GM23338 (cell line): ENCODE data around the gene TMEM33. TPM values are rescaled to one million over a fixed set of nuclear protein-coding genes. Genes with fewer than 3 reads are reported as not detected.

ENCODE experiments used
- ATAC-seq: fragments of 200-7000 bp; cut with Tn5 transposase; 3 replicates; pipeline ENCODE4 v1.9.1; 2020
- DNase-seq: peaks from one replicate; pipeline ENCODE4 v3.0.0-alpha.2; 2015; ENCODE audit warnings: low spot score
- H2AFZ ChIP-seq: fragments of 200-600 bp; sonication (generic); 2 replicates; pipeline ENCODE4 v1.8.0; 2016; ENCODE audit warnings: antibody characterized with exemption, mild to moderate bottlenecking, moderate library complexity
- H3F3A ChIP-seq: fragments of 200-600 bp; sonication (generic); replicated peaks from 2 replicates; pipeline ENCODE4 v1.8.0; 2017; ENCODE audit warnings: antibody characterized with exemption, mixed run types, low read depth
- H3K27ac ChIP-seq: fragments of 200-600 bp; sonication (generic); 2 replicates; pipeline ENCODE4 v1.6.1; 2016; ENCODE audit warnings: low read depth
- H3K27me3 ChIP-seq: fragments of 200-600 bp; sonication (generic); 2 replicates; pipeline ENCODE4 v1.8.0; 2016; ENCODE audit warnings: mild to moderate bottlenecking, mixed run types, moderate library complexity; ENCODE audit not compliant: insufficient read depth
- H3K36me3 ChIP-seq: fragments of 200-600 bp; sonication (generic); 2 replicates; pipeline ENCODE4 v1.8.0; 2016; ENCODE audit warnings: mild to moderate bottlenecking; ENCODE audit not compliant: insufficient read depth
- H3K4me1 ChIP-seq: fragments of 200-600 bp; sonication (generic); 2 replicates; pipeline ENCODE4 v1.8.0; 2016; ENCODE audit warnings: mild to moderate bottlenecking, moderate library complexity; ENCODE audit not compliant: insufficient read depth
- H3K4me2 ChIP-seq: fragments of 200-600 bp; sonication (generic); 2 replicates; pipeline ENCODE4 v1.7.1; 2017; ENCODE audit warnings: mixed run types
- H3K4me3 ChIP-seq: fragments of 200-600 bp; sonication (generic); 2 replicates; pipeline ENCODE4 v1.6.1; 2016; ENCODE audit warnings: mixed run types
- H3K79me2 ChIP-seq: fragments of 200-600 bp; sonication (generic); replicated peaks from 2 replicates; pipeline ENCODE4 v1.8.0; 2017; ENCODE audit warnings: mild to moderate bottlenecking; ENCODE audit not compliant: insufficient read depth
- H3K9me2 ChIP-seq: fragments of 200-600 bp; sonication (generic); 2 replicates; pipeline ENCODE4 v1.8.0; 2017; ENCODE audit not compliant: insufficient read depth
- H4K20me1 ChIP-seq: fragments of 200-600 bp; sonication (generic); replicated peaks from 2 replicates; pipeline ENCODE4 v1.8.0; 2017; ENCODE audit warnings: mild to moderate bottlenecking; ENCODE audit not compliant: insufficient read depth
- H3K27ac Mint-ChIP-seq: 2 replicates; pipeline ENCODE4 v1.8.0; 2020; ENCODE audit warnings: inconsistent platforms, mild to moderate bottlenecking, moderate library complexity, mixed read lengths
- H3K27me3 Mint-ChIP-seq: 3 replicates; pipeline ENCODE4 v1.8.0; 2022; ENCODE audit warnings: low read depth, mild to moderate bottlenecking, moderate library complexity, mixed read lengths, inconsistent platforms; ENCODE audit not compliant: insufficient read depth, poor library complexity
- H3K36me3 Mint-ChIP-seq: 3 replicates; pipeline ENCODE4 v1.8.0; 2021; ENCODE audit warnings: low read depth, mild to moderate bottlenecking, inconsistent platforms, moderate library complexity, mixed read lengths
- H3K4me1 Mint-ChIP-seq: 3 replicates; pipeline ENCODE4 v1.8.0; 2020; ENCODE audit warnings: mild to moderate bottlenecking, inconsistent platforms, mixed read lengths
- H3K4me3 Mint-ChIP-seq: 3 replicates; pipeline ENCODE4 v1.8.0; 2021; ENCODE audit warnings: moderate library complexity, mild to moderate bottlenecking, inconsistent platforms, mixed read lengths
- H3K9me3 Mint-ChIP-seq: 3 replicates; pipeline ENCODE4 v1.8.0; 2020; ENCODE audit warnings: moderate library complexity, mild to moderate bottlenecking, inconsistent platforms, mixed read lengths
- CREB1 ChIP-seq: fragments of 250-450 bp; sonication (Bioruptor Pico); IDR thresholded peaks from 2 replicates; pipeline ENCODE4 v1.5.0; 2020; ENCODE audit warnings: low read depth, mild to moderate bottlenecking, moderate library complexity
- ETS1 ChIP-seq: IDR thresholded peaks from 2 replicates; pipeline ENCODE4 v1.6.1; 2016; ENCODE audit warnings: antibody characterized with exemption
- EZH2 ChIP-seq: fragments of 200-600 bp; sonication (generic); IDR thresholded peaks from one replicate; pipeline ENCODE4 v1.8.0; 2017; ENCODE audit warnings: antibody characterized with exemption, mild to moderate bottlenecking, low read depth; ENCODE audit not compliant: unreplicated experiment
- EZH2phosphoT487 ChIP-seq: fragments of 200-600 bp; sonication (generic); IDR thresholded peaks from one replicate; pipeline ENCODE4 v1.8.1; 2018; ENCODE audit warnings: antibody characterized with exemption; ENCODE audit not compliant: unreplicated experiment
- JUNB ChIP-seq: IDR thresholded peaks from one replicate; pipeline ENCODE4 v1.6.1; 2016; ENCODE audit warnings: antibody characterized with exemption; ENCODE audit not compliant: unreplicated experiment
- NANOG ChIP-seq: IDR thresholded peaks from 2 replicates; pipeline ENCODE4 v1.6.1; 2016; ENCODE audit warnings: antibody characterized with exemption, borderline replicate concordance
- POLR2AphosphoS5 ChIP-seq: IDR thresholded peaks from 2 replicates; pipeline ENCODE4 v1.6.1; 2016; ENCODE audit warnings: antibody characterized with exemption, low read depth
- REST ChIP-seq: IDR thresholded peaks from one replicate; pipeline ENCODE4 v1.6.1; 2018; ENCODE audit warnings: antibody characterized with exemption; ENCODE audit not compliant: unreplicated experiment
- STAT1 ChIP-seq: IDR thresholded peaks from one replicate; pipeline ENCODE4 v1.6.1; 2016; ENCODE audit warnings: antibody characterized with exemption; ENCODE audit not compliant: unreplicated experiment
- ZNF114 ChIP-seq: fragments of 250-450 bp; sonication (Bioruptor Pico); IDR thresholded peaks from 2 replicates; pipeline ENCODE4 v1.5.0; 2020; ENCODE audit warnings: mild to moderate bottlenecking, moderate library complexity
- ZNF331 ChIP-seq: fragments of 250-450 bp; sonication (Bioruptor Pico); IDR thresholded peaks from 2 replicates; pipeline ENCODE4 v1.5.0; 2020; ENCODE audit warnings: low read depth, mild to moderate bottlenecking, moderate library complexity
- polyA plus RNA-seq: library from polyadenylated mRNA; unstranded; fragments of >200 nt; fragmentation: Nextera tagmentation; extraction: Ambion mirVana; gene quantifications from 2 replicates; pipeline ENCODE4 v1.2.1, GENCODE V29; 2016
- total RNA-seq: library from RNA; depleted of rRNA; stranded (reverse); fragments of >200 nt; shearing (Covaris generic); gene quantifications from 2 replicates; pipeline ENCODE4 v1.2.3, GENCODE V29; 2014
- TF ChIP-seq, protein P1 (sequence below), 2 experiments: fragments of 200-600 bp in 1 of 2; sonication (generic) in 1 of 2; conservative IDR thresholded peaks; 2 replicates each; pipeline versions ENCODE4 v1.5.1 to v1.6.1; 2016 to 2017; ENCODE audit warnings: antibody characterized with exemption in 2 of 2, low read depth in 2 of 2, mild to moderate bottlenecking in 2 of 2, moderate library complexity in 1 of 2
- TF ChIP-seq, protein P2 (sequence below): fragments of 250-450 bp; sonication (Bioruptor Pico); IDR thresholded peaks from 2 replicates; pipeline ENCODE4 v1.5.0; 2020; ENCODE audit warnings: mild to moderate bottlenecking, moderate library complexity

TMEM33 gene
- total and polyA plus RNA-seq, 2 experiments from 2014 or later, result 46.2 to 117 TPM

DNA sequence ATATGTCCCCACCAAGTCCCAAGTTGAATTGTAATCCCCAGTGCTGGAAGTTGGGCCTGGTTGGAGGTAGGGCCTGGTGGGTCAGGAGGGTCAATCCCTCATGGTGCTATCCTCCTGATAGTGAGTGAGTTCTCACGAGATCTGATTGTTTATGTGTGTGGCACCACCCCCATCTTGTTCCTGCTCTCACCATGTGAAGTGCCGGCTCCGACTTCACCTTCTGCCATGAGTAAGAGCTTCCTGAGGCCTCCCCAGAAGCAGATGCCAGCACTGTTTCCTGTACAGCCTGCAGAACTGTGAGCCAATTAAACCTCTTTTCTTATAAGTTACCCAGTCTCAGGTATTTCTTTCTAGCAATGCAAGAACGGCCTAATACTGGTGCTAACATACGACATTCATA is 22.7 kb upstream of the TMEM33 start:
- H3K4me2 ChIP-seq, result no peak overlapping the region
- ATAC-seq (no peak), DNase-seq (no peak)
- TF ChIP-seq EZH2phosphoT487 (no peak), POLR2AphosphoS5 (no peak), NANOG (no peak), ZNF114 (CRISPR knock-in tag) (no peak), CREB1 (CRISPR knock-in tag) (no peak), STAT1 (no peak), ZNF331 (CRISPR knock-in tag) (no peak), ETS1 (no peak), JUNB (no peak), REST (no peak), EZH2 (no peak)
- TF ChIP-seq, protein P1, sequence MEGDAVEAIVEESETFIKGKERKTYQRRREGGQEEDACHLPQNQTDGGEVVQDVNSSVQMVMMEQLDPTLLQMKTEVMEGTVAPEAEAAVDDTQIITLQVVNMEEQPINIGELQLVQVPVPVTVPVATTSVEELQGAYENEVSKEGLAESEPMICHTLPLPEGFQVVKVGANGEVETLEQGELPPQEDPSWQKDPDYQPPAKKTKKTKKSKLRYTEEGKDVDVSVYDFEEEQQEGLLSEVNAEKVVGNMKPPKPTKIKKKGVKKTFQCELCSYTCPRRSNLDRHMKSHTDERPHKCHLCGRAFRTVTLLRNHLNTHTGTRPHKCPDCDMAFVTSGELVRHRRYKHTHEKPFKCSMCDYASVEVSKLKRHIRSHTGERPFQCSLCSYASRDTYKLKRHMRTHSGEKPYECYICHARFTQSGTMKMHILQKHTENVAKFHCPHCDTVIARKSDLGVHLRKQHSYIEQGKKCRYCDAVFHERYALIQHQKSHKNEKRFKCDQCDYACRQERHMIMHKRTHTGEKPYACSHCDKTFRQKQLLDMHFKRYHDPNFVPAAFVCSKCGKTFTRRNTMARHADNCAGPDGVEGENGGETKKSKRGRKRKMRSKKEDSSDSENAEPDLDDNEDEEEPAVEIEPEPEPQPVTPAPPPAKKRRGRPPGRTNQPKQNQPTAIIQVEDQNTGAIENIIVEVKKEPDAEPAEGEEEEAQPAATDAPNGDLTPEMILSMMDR (conservative IDR thresholded peaks at IDR 0.05; ENCODE audit: low read depth in 2 of 2), result no peak
- TF ChIP-seq, protein P2, sequence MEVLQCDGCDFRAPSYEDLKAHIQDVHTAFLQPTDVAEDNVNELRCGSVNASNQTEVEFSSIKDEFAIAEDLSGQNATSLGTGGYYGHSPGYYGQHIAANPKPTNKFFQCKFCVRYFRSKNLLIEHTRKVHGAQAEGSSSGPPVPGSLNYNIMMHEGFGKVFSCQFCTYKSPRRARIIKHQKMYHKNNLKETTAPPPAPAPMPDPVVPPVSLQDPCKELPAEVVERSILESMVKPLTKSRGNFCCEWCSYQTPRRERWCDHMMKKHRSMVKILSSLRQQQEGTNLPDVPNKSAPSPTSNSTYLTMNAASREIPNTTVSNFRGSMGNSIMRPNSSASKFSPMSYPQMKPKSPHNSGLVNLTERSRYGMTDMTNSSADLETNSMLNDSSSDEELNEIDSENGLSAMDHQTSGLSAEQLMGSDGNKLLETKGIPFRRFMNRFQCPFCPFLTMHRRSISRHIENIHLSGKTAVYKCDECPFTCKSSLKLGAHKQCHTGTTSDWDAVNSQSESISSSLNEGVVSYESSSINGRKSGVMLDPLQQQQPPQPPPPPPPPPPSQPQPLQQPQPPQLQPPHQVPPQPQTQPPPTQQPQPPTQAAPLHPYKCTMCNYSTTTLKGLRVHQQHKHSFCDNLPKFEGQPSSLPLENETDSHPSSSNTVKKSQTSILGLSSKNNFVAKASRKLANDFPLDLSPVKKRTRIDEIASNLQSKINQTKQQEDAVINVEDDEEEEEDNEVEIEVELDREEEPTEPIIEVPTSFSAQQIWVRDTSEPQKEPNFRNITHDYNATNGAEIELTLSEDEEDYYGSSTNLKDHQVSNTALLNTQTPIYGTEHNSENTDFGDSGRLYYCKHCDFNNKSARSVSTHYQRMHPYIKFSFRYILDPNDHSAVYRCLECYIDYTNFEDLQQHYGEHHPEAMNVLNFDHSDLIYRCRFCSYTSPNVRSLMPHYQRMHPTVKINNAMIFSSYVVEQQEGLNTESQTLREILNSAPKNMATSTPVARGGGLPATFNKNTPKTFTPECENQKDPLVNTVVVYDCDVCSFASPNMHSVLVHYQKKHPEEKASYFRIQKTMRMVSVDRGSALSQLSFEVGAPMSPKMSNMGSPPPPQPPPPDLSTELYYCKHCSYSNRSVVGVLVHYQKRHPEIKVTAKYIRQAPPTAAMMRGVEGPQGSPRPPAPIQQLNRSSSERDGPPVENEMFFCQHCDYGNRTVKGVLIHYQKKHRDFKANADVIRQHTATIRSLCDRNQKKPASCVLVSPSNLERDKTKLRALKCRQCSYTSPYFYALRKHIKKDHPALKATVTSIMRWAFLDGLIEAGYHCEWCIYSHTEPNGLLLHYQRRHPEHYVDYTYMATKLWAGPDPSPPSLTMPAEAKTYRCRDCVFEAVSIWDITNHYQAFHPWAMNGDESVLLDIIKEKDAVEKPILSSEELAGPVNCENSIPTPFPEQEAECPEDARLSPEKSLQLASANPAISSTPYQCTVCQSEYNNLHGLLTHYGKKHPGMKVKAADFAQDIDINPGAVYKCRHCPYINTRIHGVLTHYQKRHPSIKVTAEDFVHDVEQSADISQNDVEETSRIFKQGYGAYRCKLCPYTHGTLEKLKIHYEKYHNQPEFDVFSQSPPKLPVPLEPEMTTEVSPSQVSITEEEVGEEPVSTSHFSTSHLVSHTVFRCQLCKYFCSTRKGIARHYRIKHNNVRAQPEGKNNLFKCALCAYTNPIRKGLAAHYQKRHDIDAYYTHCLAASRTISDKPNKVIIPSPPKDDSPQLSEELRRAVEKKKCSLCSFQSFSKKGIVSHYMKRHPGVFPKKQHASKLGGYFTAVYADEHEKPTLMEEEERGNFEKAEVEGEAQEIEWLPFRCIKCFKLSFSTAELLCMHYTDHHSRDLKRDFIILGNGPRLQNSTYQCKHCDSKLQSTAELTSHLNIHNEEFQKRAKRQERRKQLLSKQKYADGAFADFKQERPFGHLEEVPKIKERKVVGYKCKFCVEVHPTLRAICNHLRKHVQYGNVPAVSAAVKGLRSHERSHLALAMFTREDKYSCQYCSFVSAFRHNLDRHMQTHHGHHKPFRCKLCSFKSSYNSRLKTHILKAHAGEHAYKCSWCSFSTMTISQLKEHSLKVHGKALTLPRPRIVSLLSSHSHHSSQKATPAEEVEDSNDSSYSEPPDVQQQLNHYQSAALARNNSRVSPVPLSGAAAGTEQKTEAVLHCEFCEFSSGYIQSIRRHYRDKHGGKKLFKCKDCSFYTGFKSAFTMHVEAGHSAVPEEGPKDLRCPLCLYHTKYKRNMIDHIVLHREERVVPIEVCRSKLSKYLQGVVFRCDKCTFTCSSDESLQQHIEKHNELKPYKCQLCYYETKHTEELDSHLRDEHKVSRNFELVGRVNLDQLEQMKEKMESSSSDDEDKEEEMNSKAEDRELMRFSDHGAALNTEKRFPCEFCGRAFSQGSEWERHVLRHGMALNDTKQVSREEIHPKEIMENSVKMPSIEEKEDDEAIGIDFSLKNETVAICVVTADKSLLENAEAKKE (CRISPR knock-in tag), result no peak
- no peaks in the 10 kb centered on the region for H3F3A ChIP-seq
- Mint-ChIP-seq H3K9me3 (peaks cover 9% of the 10 kb centered on the region), H3K27ac (no peak overlapping the region), H3K4me3 (no peak overlapping the region), H3K4me1 (peaks cover 2% of the 10 kb centered on the region; the same call in 2 of the 3 replicates), H3K27me3 (peaks cover 4% of the 10 kb centered on the region), H3K36me3 (peaks cover 3% of the 10 kb centered on the region; the same call in 1 of the 3 replicates)
- no peaks in the 10 kb centered on the region for H3K36me3 ChIP-seq
- H3K27ac ChIP-seq, result no peak overlapping the region
- no peak overlapping the region for H3K4me3 ChIP-seq
- H2AFZ ChIP-seq, result no peak overlapping the region
- no peaks in the 10 kb centered on the region for H3K79me2 ChIP-seq
- no peaks in the 10 kb centered on the region for H3K4me1 ChIP-seq
- H4K20me1 ChIP-seq, result no peaks in the 10 kb centered on the region
- no peaks in the 10 kb centered on the region for H3K9me2 ChIP-seq
- no peaks in the 10 kb centered on the region for H3K27me3 ChIP-seq
